Colonic mucosa (tissue), 4 donors: ENCODE measurements around the gene ERF. TPM values are rescaled to one million over a fixed set of nuclear protein-coding genes. Genes with fewer than 3 reads are reported as not detected.

Source experiments
- DNase-seq: peaks from one replicate; pipeline ENCODE4 v3.0.0-alpha.2; 2020
- H3K27ac ChIP-seq: fragments of 200-600 bp; one replicate; pipeline ENCODE4 v1.8.0; 2021
- H3K27me3 ChIP-seq: fragments of 200-600 bp; one replicate; pipeline ENCODE4 v1.8.0; 2021
- H3K36me3 ChIP-seq: fragments of 200-600 bp; one replicate; pipeline ENCODE4 v1.8.0; 2021
- H3K4me1 ChIP-seq: fragments of 200-600 bp; one replicate; pipeline ENCODE4 v1.8.0; 2021; ENCODE audit warnings: mild to moderate bottlenecking
- H3K4me3 ChIP-seq: fragments of 200-600 bp; one replicate; pipeline ENCODE4 v1.8.0; 2021
- H3K9ac ChIP-seq, 2 donors: one replicate each; pipeline ENCODE4 v1.7.0; 2013; ENCODE audit warnings: control low read depth in 2 of 2, low read depth in 2 of 2, low read length in 2 of 2
- H3K9me3 ChIP-seq: fragments of 200-600 bp; one replicate; pipeline ENCODE4 v1.8.0; 2021
- intact Hi-C: fragments of 100-400 bp; cut with DNase I; formaldehyde crosslinking; loops from one replicate; pipeline ENCODE4 v1.14.1; 2022
- total RNA-seq, 2 donors: library from RNA; stranded (reverse); fragmentation: NEBNext Ultra II Directional in 1 of 2; extraction: Animal tissue kit (Norgen Biotek cat#: 25700) in 1 of 2; gene quantifications; one replicate each; pipeline ENCODE4 v1.2.1, GENCODE V29; 2021
- TF ChIP-seq, protein P1 (sequence below): fragments of 200-600 bp; IDR thresholded peaks from one replicate; pipeline ENCODE4 v1.8.0; 2022; ENCODE audit warnings: antibody characterized with exemption, mild to moderate bottlenecking
- donor health status: healthy.
- donor health status: DM: no; HTN: no; CAD: no.
- donor health status: DM: no; HTN: no; CAD: no.

The ERF gene
- total RNA-seq, 2 donors from 2014 or later, result 46.7 to 57.3 TPM

DNA sequence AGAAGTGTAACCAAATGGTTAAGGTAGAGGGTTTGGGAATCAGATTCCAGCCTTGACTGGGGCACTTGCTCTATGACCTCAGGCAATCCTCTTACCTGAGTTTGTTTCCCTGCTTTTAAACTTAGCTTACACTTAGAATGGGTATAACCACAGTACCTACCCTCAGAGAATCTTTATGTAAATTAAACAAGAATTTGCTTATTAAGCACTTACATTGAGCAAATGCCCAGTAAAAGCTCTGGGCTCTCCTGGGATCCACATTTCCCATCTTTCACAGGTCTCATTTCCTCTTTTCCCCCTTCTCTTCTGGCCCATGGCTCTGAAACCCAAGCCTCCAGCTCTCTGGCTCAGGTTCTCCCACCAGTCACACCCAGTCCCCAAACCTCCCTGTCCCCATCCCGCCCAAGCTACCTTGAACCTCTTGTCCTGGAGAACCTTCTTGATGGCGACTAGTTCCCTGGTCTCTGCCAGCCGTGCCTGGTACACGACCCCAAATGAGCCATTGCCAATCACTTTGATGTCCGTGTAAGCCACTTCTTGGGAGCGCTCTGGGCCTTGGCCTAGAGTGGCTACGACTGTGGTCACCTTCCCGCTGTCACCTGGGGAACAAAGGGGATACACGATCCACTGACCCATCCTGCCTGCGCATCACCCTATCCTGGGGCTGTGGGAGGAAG, 15.2 kb downstream of the ERF start:
- Histone ChIP-seq H3K4me3 (no peak overlapping the region), H3K27me3 (no peaks in the 10 kb centered on the region), H3K4me1 (peaks cover 12% of the 10 kb centered on the region), H3K27ac (no peak overlapping the region), H3K9ac (no peak overlapping the region), H3K36me3 (no peaks in the 10 kb centered on the region), H3K9me3 (no peaks in the 10 kb centered on the region)
- TF ChIP-seq, protein P1, sequence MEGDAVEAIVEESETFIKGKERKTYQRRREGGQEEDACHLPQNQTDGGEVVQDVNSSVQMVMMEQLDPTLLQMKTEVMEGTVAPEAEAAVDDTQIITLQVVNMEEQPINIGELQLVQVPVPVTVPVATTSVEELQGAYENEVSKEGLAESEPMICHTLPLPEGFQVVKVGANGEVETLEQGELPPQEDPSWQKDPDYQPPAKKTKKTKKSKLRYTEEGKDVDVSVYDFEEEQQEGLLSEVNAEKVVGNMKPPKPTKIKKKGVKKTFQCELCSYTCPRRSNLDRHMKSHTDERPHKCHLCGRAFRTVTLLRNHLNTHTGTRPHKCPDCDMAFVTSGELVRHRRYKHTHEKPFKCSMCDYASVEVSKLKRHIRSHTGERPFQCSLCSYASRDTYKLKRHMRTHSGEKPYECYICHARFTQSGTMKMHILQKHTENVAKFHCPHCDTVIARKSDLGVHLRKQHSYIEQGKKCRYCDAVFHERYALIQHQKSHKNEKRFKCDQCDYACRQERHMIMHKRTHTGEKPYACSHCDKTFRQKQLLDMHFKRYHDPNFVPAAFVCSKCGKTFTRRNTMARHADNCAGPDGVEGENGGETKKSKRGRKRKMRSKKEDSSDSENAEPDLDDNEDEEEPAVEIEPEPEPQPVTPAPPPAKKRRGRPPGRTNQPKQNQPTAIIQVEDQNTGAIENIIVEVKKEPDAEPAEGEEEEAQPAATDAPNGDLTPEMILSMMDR, result no peak
- DNase-seq, result no peak
- intact Hi-C loops, result no loop called here

DNA sequence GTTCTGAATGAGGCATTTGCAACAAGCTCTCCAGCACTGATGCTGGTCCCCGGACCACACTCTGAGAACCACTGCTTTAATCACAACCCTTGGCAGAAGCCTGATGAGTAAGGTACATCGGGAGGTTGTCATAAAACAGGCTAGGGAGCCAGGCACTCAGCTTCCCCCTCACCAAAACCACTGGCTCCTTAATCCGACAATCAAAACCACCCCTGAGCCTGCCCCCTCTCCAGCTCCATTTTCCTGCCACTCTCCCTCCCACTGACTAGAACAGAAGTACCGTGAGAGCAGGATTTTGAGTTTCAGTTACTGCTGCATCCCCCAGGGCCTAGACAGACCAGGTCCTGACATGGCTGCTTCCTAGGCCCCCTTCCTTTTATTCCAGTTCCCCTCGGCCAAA, 19.7 kb downstream of the ERF start:
- Histone ChIP-seq H3K4me3 (no peak overlapping the region), H3K27ac (no peak overlapping the region), H3K4me1 (no peaks in the 10 kb centered on the region), H3K9ac (no peak overlapping the region), H3K27me3 (no peaks in the 10 kb centered on the region), H3K36me3 (no peaks in the 10 kb centered on the region), H3K9me3 (no peaks in the 10 kb centered on the region)
- intact Hi-C loops, result no loop called here
- no peak for DNase-seq
- TF ChIP-seq, protein P1, result no peak

DNA sequence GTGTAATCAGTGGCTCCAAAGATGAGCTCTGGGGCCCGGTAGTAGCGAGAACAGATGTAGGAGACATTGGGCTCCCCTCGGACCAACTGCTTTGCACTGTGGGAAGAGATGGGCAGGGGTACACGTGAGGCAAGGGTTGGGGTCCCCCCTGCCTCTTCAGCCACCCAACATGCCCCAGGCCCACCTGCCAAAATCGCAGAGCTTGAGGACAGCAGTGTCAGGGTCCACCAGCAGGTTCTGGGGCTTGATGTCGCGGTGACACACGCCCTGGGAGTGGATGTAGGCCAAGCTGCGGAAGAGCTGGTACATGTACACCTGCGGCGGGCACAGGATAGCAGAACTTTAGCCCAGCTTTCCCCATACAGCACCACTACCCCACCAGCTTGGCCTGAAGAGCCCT, 20.6 kb downstream of the ERF start:
- Histone ChIP-seq H3K27me3 (no peaks in the 10 kb centered on the region), H3K4me3 (no peak overlapping the region), H3K9me3 (no peaks in the 10 kb centered on the region), H3K9ac (no peak overlapping the region), H3K4me1 (no peaks in the 10 kb centered on the region), H3K36me3 (no peaks in the 10 kb centered on the region), H3K27ac (no peak overlapping the region)
- TF ChIP-seq, protein P1, result no peak
- DNase-seq, result no peak
- intact Hi-C loops, result no loop called here

DNA sequence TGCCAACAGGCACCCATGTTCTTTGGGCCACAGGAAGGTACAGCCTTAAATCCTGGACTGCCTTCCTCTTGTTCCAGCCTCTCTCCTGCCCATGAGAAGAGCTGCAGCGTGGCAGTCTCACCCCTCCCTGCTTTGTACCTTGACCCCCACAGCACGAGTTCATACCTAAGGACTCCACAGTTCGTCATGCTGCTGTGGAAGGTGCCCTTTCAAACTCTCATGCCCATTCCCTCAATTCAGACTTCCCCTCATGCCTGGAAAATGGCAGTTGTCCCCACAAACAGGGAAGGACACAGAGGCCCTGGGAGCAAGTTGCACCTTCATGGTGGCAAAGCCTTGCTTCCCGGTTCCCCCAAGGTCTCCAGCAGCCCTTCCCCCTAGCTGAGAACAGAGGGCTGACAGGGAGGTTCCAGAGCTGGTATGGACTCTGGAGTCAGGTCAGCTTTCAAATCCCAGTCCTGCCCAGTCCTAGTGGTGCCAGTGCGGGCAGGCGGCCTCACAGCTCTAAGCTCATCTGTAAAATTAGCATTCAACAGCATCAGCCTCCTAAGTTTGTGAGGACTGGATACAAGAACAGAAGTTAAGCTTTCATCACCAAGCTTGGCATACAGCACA, 21.1 kb downstream of the ERF start:
- no peak for DNase-seq
- Histone ChIP-seq H3K27ac (peak overlapping the region; percentile 12), H3K9me3 (no peaks in the 10 kb centered on the region), H3K9ac (peak overlapping the region in 1 of 2 donors; percentile 26), H3K4me1 (no peaks in the 10 kb centered on the region), H3K27me3 (no peaks in the 10 kb centered on the region), H3K36me3 (no peaks in the 10 kb centered on the region), H3K4me3 (no peak overlapping the region)
- TF ChIP-seq, protein P1, result no peak
- intact Hi-C loops, result no loop called here

GRCh38 chr19:42233106-42233505, 21.8 kb downstream of the ERF start:
- Histone ChIP-seq H3K27ac (no peak overlapping the region), H3K9me3 (no peaks in the 10 kb centered on the region), H3K36me3 (no peaks in the 10 kb centered on the region), H3K4me3 (no peak overlapping the region), H3K4me1 (no peaks in the 10 kb centered on the region), H3K27me3 (no peaks in the 10 kb centered on the region), H3K9ac (peak overlapping the region in 1 of 2 donors; percentile 19)
- intact Hi-C loops, result no loop called here
- TF ChIP-seq, protein P1, result no peak
- no peak for DNase-seq
